IMR-90 (cell line): Measurements from ENCODE around the gene WNT7B. TPM values are rescaled to one million over a fixed set of nuclear protein-coding genes. Genes with fewer than 3 reads are reported as not detected.

ENCODE experiments used
- ATAC-seq: fragments of 200-7000 bp; cut with Tn5 transposase; 2 replicates; pipeline ENCODE4 v1.9.1; 2020; ENCODE audit warnings: low read depth, mild to moderate bottlenecking, moderate library complexity
- BruUV-seq: library from RNA; stranded (reverse); fragments of 400-500 nt; replicated peaks from 2 replicates; lab custom pipeline; 2021; lab: Mats Ljungman, UMichigan
- CTCF ChIA-PET: fragments of 300-600 bp; formaldehyde crosslinking; extraction: SDS; loops from one replicate; lab custom pipeline; 2021; ENCODE audit warnings: antibody characterized with exemption; lab: Yijun Ruan, JAX
- POLR2A ChIA-PET: fragments of 300-600 bp; sonication (Branson Sonifier 250); formaldehyde crosslinking; loops from one replicate; lab custom pipeline; 2022; ENCODE audit warnings: antibody characterized with exemption; ENCODE audit not compliant: unreplicated experiment; lab: Charles Lee
- DNase-seq: peaks from one replicate; pipeline ENCODE4 v3.0.0; 2013
- H2AFZ ChIP-seq: replicated peaks from 2 replicates; pipeline ENCODE3; 2013; ENCODE audit warnings: low read length, mild to moderate bottlenecking; ENCODE audit not compliant: poor library complexity
- H2AK5ac ChIP-seq: 2 replicates; pipeline ENCODE4 v1.6.1; 2013; ENCODE audit warnings: low read depth, low read length, inconsistent platforms
- H2AK9ac ChIP-seq: replicated peaks from 2 replicates; pipeline ENCODE3; 2013; ENCODE audit warnings: mild to moderate bottlenecking, low read depth, low read length, moderate library complexity; ENCODE audit not compliant: poor library complexity
- H2BK120ac ChIP-seq: 2 replicates; pipeline ENCODE4 v1.6.1; 2013; ENCODE audit warnings: low read depth, low read length, inconsistent platforms
- H2BK15ac ChIP-seq: 3 replicates; pipeline ENCODE4 v1.6.1; 2013; ENCODE audit warnings: low read depth, low read length, inconsistent platforms
- H2BK20ac ChIP-seq: 2 replicates; pipeline ENCODE4 v1.6.1; 2013; ENCODE audit warnings: low read depth, mild to moderate bottlenecking, inconsistent platforms, low read length, moderate library complexity
- H2BK5ac ChIP-seq: 2 replicates; pipeline ENCODE4 v1.6.1; 2013; ENCODE audit warnings: mild to moderate bottlenecking, low read depth, low read length, inconsistent platforms; ENCODE audit not compliant: poor library complexity, severe bottlenecking
- H3K14ac ChIP-seq: replicated peaks from 2 replicates; pipeline ENCODE4 v1.6.1; 2013; ENCODE audit warnings: low read depth, low read length, inconsistent platforms
- H3K18ac ChIP-seq: 2 replicates; pipeline ENCODE4 v1.6.1; 2013; ENCODE audit warnings: low read depth, low read length, control low read depth
- H3K23ac ChIP-seq: 2 replicates; pipeline ENCODE4 v1.6.1; 2013; ENCODE audit warnings: low read depth, low read length, inconsistent platforms
- H3K27ac ChIP-seq: 2 replicates; pipeline ENCODE4 v1.5.1; 2013; ENCODE audit warnings: mild to moderate bottlenecking, control low read depth, low read length; ENCODE audit not compliant: insufficient read depth
- H3K27me3 ChIP-seq: 2 replicates; pipeline ENCODE4 v1.6.1; 2013; ENCODE audit warnings: low read length; ENCODE audit not compliant: control insufficient read depth, insufficient read depth
- H3K36me3 ChIP-seq: 2 replicates; pipeline ENCODE4 v1.6.1; 2013; ENCODE audit warnings: low read length, mixed read lengths; ENCODE audit not compliant: control insufficient read depth, insufficient read depth
- H3K4ac ChIP-seq: 2 replicates; pipeline ENCODE4 v1.6.1; 2013; ENCODE audit warnings: low read depth, low read length, inconsistent platforms
- H3K4me1 ChIP-seq: 2 replicates; pipeline ENCODE4 v1.6.1; 2013; ENCODE audit warnings: low read length, mixed read lengths; ENCODE audit not compliant: control insufficient read depth, insufficient read depth
- H3K4me2 ChIP-seq: 2 replicates; pipeline ENCODE4 v1.6.1; 2013; ENCODE audit warnings: low read depth, mild to moderate bottlenecking, control low read depth, low read length, moderate library complexity
- H3K4me3 ChIP-seq: 2 replicates; pipeline ENCODE4 v1.5.1; 2013; ENCODE audit warnings: low read depth, mild to moderate bottlenecking, control low read depth, low read length, moderate library complexity; ENCODE audit not compliant: insufficient read depth
- H3K56ac ChIP-seq: 2 replicates; pipeline ENCODE4 v1.6.1; 2013; ENCODE audit warnings: low read length, inconsistent platforms; ENCODE audit not compliant: insufficient read depth; ENCODE audit errors: extremely low read depth
- H3K79me1 ChIP-seq, 2 experiments: 2 replicates each; pipeline ENCODE4 v1.6.1; 2013; ENCODE audit warnings: low read length in 2 of 2, inconsistent platforms in 1 of 2, low read depth in 1 of 2
- H3K9ac ChIP-seq: 2 replicates; pipeline ENCODE4 v1.6.1; 2013; ENCODE audit warnings: low read depth, low read length, control low read depth
- H3K9me1 ChIP-seq: 2 replicates; pipeline ENCODE4 v1.6.1; 2013; ENCODE audit warnings: low read length, inconsistent platforms; ENCODE audit not compliant: insufficient read depth
- H3K9me3 ChIP-seq: 2 replicates; pipeline ENCODE4 v1.6.1; 2013; ENCODE audit warnings: low read length; ENCODE audit not compliant: control insufficient read depth, insufficient read depth
- H4K20me1 ChIP-seq: 2 replicates; pipeline ENCODE4 v1.6.1; 2013; ENCODE audit warnings: low read length, inconsistent platforms; ENCODE audit not compliant: insufficient read depth
- H4K5ac ChIP-seq: 2 replicates; pipeline ENCODE4 v1.6.1; 2013; ENCODE audit warnings: mild to moderate bottlenecking, low read depth, low read length, control low read depth
- H4K8ac ChIP-seq, 2 experiments: 2 replicates each; pipeline ENCODE4 v1.6.1; 2013; ENCODE audit warnings: low read depth in 2 of 2, low read length in 2 of 2, control low read depth in 1 of 2, inconsistent platforms in 1 of 2
- H4K91ac ChIP-seq: 2 replicates; pipeline ENCODE4 v1.6.1; 2013; ENCODE audit warnings: low read depth, low read length, inconsistent platforms; ENCODE audit not compliant: insufficient read depth
- BHLHE40 ChIP-seq: fragments of 150-350 bp; IDR thresholded peaks from 2 replicates; pipeline ENCODE4 v1.6.1; 2016; ENCODE audit warnings: mild to moderate bottlenecking, low read depth, low read length
- CHD1 ChIP-seq: IDR thresholded peaks from 2 replicates; pipeline ENCODE4 v1.6.1; 2012; ENCODE audit warnings: low read depth, low read length, improper control_type of control experiment
- FOS ChIP-seq: fragments of 150-350 bp; IDR thresholded peaks from 2 replicates; pipeline ENCODE4 v1.6.1; 2016; ENCODE audit warnings: low read depth, low read length
- MAFK ChIP-seq: IDR thresholded peaks from 2 replicates; pipeline ENCODE4 v1.6.1; 2012; ENCODE audit warnings: low read depth, low read length, improper control_type of control experiment
- MAZ ChIP-seq: IDR thresholded peaks from 2 replicates; pipeline ENCODE4 v1.6.1; 2012; ENCODE audit warnings: low read depth, mild to moderate bottlenecking, low read length, improper control_type of control experiment, moderate library complexity, borderline replicate concordance
- MXI1 ChIP-seq: IDR thresholded peaks from 2 replicates; pipeline ENCODE4 v1.6.1; 2012; ENCODE audit warnings: low read depth, mild to moderate bottlenecking, low read length, moderate library complexity, borderline replicate concordance
- NFE2L2 ChIP-seq: fragments of 150-350 bp; IDR thresholded peaks from 2 replicates; pipeline ENCODE4 v1.6.1; 2016; ENCODE audit warnings: low read depth, mild to moderate bottlenecking, low read length
- POLR2A ChIP-seq: IDR thresholded peaks from 2 replicates; pipeline ENCODE4 v1.6.1; 2012; ENCODE audit warnings: mild to moderate bottlenecking, low read depth, low read length
- RAD21 ChIP-seq: IDR thresholded peaks from 2 replicates; pipeline ENCODE4 v1.6.1; 2012; ENCODE audit warnings: low read length, improper control_type of control experiment
- RCOR1 ChIP-seq: IDR thresholded peaks from 2 replicates; pipeline ENCODE4 v1.6.1; 2012; ENCODE audit warnings: mild to moderate bottlenecking, low read length, improper control_type of control experiment; ENCODE audit not compliant: insufficient replicate concordance
- RFX5 ChIP-seq: IDR thresholded peaks from 2 replicates; pipeline ENCODE4 v1.8.0; 2012; ENCODE audit warnings: low read depth, mild to moderate bottlenecking, low read length, moderate library complexity
- SMC3 ChIP-seq: fragments of 150-350 bp; IDR thresholded peaks from 2 replicates; pipeline ENCODE4 v1.6.1; 2016; ENCODE audit warnings: low read depth, mild to moderate bottlenecking, antibody characterized with exemption, low read length, moderate library complexity
- WGBS, 2 experiments: methylation state at CpG; one replicate each; pipeline versions ENCODE4 v1.1.5 to v1.1.7; 2013; ENCODE audit warnings: missing lambda C conversion rate in 2 of 2; ENCODE audit not compliant: insufficient read length in 1 of 2; ENCODE audit errors: extremely low coverage in 2 of 2; 5-methylcytosine and 5-hydroxymethylcytosine counted together
- dilution Hi-C: fragments of 300-500 bp; cut with HindIII; formaldehyde crosslinking; loops from one replicate; pipeline ENCODE4 v1.14.3; 2018; ENCODE audit warnings: low sequenced_read_pairs; ENCODE audit not compliant: unreplicated experiment
- in situ Hi-C: fragments of 300-500 bp; cut with MboI; formaldehyde crosslinking; loops from 3 replicates; pipeline ENCODE4 v1.14.3; 2019; ENCODE audit warnings: low sequenced_read_pairs, inconsistent platforms, mixed read lengths
- intact Hi-C: fragments of 100-400 bp; cut with micrococcal nuclease; formaldehyde crosslinking; loops from 2 replicates; pipeline ENCODE4 v1.10.0; 2022
- polyA plus RNA-seq, 3 experiments: library from polyadenylated mRNA; depleted of rRNA; stranded (reverse); fragments of >200 nt; gene quantifications; 2 replicates each; pipeline ENCODE4 v1.2.3, GENCODE V29; 2012; ENCODE audit warnings: low replicate concordance in 1 of 3
- total RNA-seq: library from RNA; depleted of rRNA; stranded (reverse); fragments of >200 nt; gene quantifications from 2 replicates; pipeline ENCODE4 v1.2.3, GENCODE V29; 2012
- TF ChIP-seq, protein P1 (sequence below): fragments of 150-350 bp; IDR thresholded peaks from 2 replicates; pipeline ENCODE4 v1.6.1; 2017; ENCODE audit warnings: mild to moderate bottlenecking, antibody characterized with exemption, low read length, low read depth
- TF ChIP-seq, protein P2 (sequence below): conservative IDR thresholded peaks from 2 replicates; pipeline ENCODE4 v1.5.1; 2012; ENCODE audit warnings: mild to moderate bottlenecking, low read depth, low read length, improper control_type of control experiment
- TF ChIP-seq, protein P3 (sequence below): fragments of 150-350 bp; IDR thresholded peaks from 2 replicates; pipeline ENCODE4 v1.6.1; 2016; ENCODE audit warnings: low read depth, mild to moderate bottlenecking, low read length, moderate library complexity, borderline replicate concordance

The WNT7B gene
- total and polyA plus RNA-seq, 2 of the 4 experiments (the other 2 are of a cell fraction) = under 0.01 to 0.15 TPM

DNA sequence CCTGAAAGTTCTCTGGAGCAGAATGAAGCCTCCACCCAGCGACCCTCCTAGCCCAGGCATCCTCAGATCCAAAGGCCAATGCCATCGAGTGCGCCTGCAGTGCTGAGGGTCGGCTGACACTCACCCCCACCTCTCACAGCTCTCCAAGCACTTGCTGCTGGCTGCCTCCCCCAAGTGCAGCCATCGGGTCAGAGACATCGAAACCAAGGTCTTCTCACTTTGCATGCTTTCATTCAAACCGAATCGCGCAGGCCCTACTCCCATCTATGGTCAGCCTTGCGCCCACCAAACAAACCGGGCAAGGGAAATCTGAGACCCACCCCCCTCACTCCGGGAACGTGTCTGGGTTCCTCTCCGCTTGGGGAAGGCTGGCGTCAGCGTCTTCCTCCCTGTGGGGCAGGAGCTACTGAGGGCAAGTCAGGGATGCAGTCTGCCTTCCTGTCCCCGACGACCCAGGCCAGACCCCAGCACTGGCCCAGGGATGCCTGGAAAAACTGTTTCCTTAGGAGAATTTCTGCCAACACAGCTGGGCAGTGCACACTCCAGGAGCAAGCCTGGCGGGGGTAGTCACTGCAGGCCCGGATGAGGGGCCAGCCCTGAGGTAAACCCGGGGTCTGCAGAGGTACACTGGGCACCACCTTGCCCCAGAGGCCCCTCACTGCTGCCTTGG, 7.0 kb downstream of the WNT7B start:
- H3K9ac ChIP-seq = no peak overlapping the region
- no peak overlapping the region for H4K5ac ChIP-seq
- ATAC-seq (no peak), DNase-seq (no peak)
- 0 out of 4 replicates have a peak, but pooled peaks cover 0 to 5% of the 10 kb centered on the region in 2 experiments for H3K79me1 ChIP-seq
- H3K4me3 ChIP-seq = no peak overlapping the region
- H3K27me3 ChIP-seq = peaks cover 41% of the 10 kb centered on the region
- CTCF ChIA-PET = interaction anchor here (1.0 kb wide), 1 partner anchor 106 kb away, joined by 5 read pairs; no protein-coding TSS in a partner anchor
- in situ Hi-C loops (no loop called here), dilution Hi-C loops (no loop called here), intact Hi-C loops (no loop called here)
- peak overlapping the region; percentile 52 for H2AK9ac ChIP-seq
- peaks cover 10% of the 10 kb centered on the region for H3K9me1 ChIP-seq
- WGBS, 2 experiments = 87% methylated on average over 4 of the region's 21 CpGs; no CpG with 5 or more reads in 1 of the 2 experiments
- no peak overlapping the region for H3K23ac ChIP-seq
- H4K20me1 ChIP-seq = peaks cover 15% of the 10 kb centered on the region
- H2BK15ac ChIP-seq = 0 out of 3 replicates have a peak overlapping the region, but pooled peaks have one; percentile 38
- no peak overlapping the region for H3K4me2 ChIP-seq
- H3K4ac ChIP-seq = peak overlapping the region; percentile 24; the same call in 1 of the 2 replicates
- peak overlapping the region; percentile 63 for H2BK20ac ChIP-seq
- no peaks in the 10 kb centered on the region for H3K36me3 ChIP-seq
- no peak overlapping the region for H3K56ac ChIP-seq
- no peaks in the 10 kb centered on the region for H3K9me3 ChIP-seq
- no peak overlapping the region for H3K18ac ChIP-seq
- H4K91ac ChIP-seq = no peak overlapping the region; the same call in 1 of the 2 replicates
- no peak overlapping the region for H2BK5ac ChIP-seq
- peak overlapping the region; percentile 75 for H2AK5ac ChIP-seq
- BruUV-seq = no TSS peak
- H3K4me1 ChIP-seq = peaks cover 26% of the 10 kb centered on the region
- POLR2A ChIA-PET = no interaction called here
- no peak overlapping the region; the same call in 1 of the 2 replicates for H3K14ac ChIP-seq
- H4K8ac ChIP-seq = no peak overlapping the region; a peak in 1 of 4 replicates
- no peak overlapping the region for H3K27ac ChIP-seq
- H2AFZ ChIP-seq = peak overlapping the region; percentile 48
- peak overlapping the region; percentile 44; the same call in 1 of the 2 replicates for H2BK120ac ChIP-seq
- TF ChIP-seq CHD1 (no peak), RFX5 (no peak), RCOR1 (no peak), MAFK (no peak), SMC3 (no peak), POLR2A (no peak), FOS (no peak), NFE2L2 (no peak), MXI1 (no peak), RAD21 (no peak), BHLHE40 (no peak), MAZ (no peak)
- TF ChIP-seq, protein P1, sequence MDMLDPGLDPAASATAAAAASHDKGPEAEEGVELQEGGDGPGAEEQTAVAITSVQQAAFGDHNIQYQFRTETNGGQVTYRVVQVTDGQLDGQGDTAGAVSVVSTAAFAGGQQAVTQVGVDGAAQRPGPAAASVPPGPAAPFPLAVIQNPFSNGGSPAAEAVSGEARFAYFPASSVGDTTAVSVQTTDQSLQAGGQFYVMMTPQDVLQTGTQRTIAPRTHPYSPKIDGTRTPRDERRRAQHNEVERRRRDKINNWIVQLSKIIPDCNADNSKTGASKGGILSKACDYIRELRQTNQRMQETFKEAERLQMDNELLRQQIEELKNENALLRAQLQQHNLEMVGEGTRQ = no peak
- TF ChIP-seq, protein P2, sequence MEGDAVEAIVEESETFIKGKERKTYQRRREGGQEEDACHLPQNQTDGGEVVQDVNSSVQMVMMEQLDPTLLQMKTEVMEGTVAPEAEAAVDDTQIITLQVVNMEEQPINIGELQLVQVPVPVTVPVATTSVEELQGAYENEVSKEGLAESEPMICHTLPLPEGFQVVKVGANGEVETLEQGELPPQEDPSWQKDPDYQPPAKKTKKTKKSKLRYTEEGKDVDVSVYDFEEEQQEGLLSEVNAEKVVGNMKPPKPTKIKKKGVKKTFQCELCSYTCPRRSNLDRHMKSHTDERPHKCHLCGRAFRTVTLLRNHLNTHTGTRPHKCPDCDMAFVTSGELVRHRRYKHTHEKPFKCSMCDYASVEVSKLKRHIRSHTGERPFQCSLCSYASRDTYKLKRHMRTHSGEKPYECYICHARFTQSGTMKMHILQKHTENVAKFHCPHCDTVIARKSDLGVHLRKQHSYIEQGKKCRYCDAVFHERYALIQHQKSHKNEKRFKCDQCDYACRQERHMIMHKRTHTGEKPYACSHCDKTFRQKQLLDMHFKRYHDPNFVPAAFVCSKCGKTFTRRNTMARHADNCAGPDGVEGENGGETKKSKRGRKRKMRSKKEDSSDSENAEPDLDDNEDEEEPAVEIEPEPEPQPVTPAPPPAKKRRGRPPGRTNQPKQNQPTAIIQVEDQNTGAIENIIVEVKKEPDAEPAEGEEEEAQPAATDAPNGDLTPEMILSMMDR = no peak
- TF ChIP-seq, protein P3, sequence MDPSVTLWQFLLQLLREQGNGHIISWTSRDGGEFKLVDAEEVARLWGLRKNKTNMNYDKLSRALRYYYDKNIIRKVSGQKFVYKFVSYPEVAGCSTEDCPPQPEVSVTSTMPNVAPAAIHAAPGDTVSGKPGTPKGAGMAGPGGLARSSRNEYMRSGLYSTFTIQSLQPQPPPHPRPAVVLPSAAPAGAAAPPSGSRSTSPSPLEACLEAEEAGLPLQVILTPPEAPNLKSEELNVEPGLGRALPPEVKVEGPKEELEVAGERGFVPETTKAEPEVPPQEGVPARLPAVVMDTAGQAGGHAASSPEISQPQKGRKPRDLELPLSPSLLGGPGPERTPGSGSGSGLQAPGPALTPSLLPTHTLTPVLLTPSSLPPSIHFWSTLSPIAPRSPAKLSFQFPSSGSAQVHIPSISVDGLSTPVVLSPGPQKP = no peak
